ENCODE data around the gene RNF5. TPM values are rescaled to one million over a fixed set of nuclear protein-coding genes. Genes with fewer than 3 reads are reported as not detected.

RNF5 gene
- total and polyA plus RNA-seq, 9 of the 15 experiments (the other 6 are each of a cell fraction or from before 2014, with no cell fraction given), result 62.2 to 245 (median 129) TPM

GRCh38 chr6:32167761-32168262, 10.4 kb upstream of the RNF5 start (continued):
- no peak; the same call in 1 of the 2 replicates for TF ChIP-seq MGA (IDR thresholded peaks at IDR 0.05)
- TF ChIP-seq BCL6 (CRISPR knock-in tag; IDR thresholded peaks at IDR 0.05), result no peak
- TF ChIP-seq THRAP3 (IDR thresholded peaks at IDR 0.05; ENCODE audit: borderline replicate concordance), result no peak
- TF ChIP-seq HNRNPK (IDR thresholded peaks at IDR 0.05; ENCODE audit: low read depth, low read length, poor library complexity, severe bottlenecking), result no peak
- TF ChIP-seq STAT6 (CRISPR knock-in tag; IDR thresholded peaks at IDR 0.05), result no peak
- TF ChIP-seq ZNF134 (CRISPR knock-in tag; conservative IDR thresholded peaks at IDR 0.05), result no peak
- no peak for TF ChIP-seq NCOA4 (IDR thresholded peaks at IDR 0.05; ENCODE audit: partially characterized antibody)

Measured in K562 (cell line).